ENCODE results near the gene FDXR. TPM values are rescaled to one million over a fixed set of nuclear protein-coding genes. Genes with fewer than 3 reads are reported as not detected.

Gene FDXR
- total and polyA plus RNA-seq, 2 donors (not counting 3 experiments of a cell fraction or from before 2014, with no cell fraction given), result 19.7 to 33.4 TPM

DNA sequence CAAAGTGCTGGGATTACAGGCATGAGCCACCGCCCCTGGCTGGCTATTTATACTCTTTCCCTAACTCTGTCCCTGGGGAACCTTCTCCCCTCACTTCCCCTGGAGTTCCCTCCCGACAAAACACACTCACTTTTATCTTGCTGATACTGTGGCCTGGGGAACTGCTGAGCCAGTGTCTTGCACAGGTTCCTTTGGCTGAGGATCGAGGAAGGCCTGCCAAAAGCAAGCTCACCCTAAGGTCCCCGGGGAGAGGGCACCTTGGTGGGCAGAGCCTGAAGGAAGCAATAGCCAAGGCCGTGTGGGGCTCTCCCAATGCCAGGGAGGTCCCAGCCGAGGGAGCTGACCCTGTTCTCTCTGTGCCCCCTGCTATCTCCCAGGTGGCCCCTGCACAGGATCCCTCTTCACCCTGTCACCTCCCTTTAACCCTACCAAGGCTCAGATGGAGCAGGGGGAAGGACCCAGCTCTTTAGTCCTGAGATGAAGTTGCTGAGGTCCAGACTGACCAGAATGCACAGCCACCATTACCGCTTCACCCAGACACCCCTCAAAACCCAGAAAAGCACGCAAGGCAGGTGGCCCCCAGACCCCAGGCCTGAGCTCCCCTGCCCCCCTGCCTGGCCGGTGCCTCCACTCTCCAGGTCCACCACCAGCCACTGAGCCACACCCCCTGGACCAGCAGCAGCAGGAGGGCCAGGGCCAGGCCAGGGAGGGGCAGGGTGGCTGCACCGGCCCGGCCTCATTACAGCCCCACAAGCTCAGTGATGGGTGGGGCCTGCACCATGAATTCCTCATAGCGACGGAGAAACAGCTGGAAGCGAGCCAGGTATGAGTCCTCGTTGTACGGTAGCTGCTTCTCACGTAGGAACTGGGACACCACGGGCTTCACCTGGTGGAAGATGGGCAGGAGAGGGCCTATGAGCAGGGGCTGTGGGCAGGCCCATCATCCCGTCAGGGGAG lies 5.1 kb upstream of the FDXR start:
- BruUV-seq (replicated peaks), result no TSS peak
- CTCF ChIA-PET, result interaction anchor here (1.0 kb wide), 1 partner anchor 10 kb away, joined by 3 read pairs; no protein-coding TSS in a partner anchor
- no peak overlapping the region for H2AFZ ChIP-seq (ENCODE audit: low read depth, low read length)
- TF ChIP-seq JUN (IDR thresholded peaks at IDR 0.05; ENCODE audit: borderline replicate concordance, insufficient read depth, insufficient read length, low read depth) (no peak), MYC (IDR thresholded peaks at IDR 0.05; ENCODE audit: low read depth, low read length) (no peak), EZH2 (IDR thresholded peaks at IDR 0.05; ENCODE audit: borderline replicate concordance, low read depth, low read length, severe bottlenecking) (no peak), POLR2AphosphoS5 (IDR thresholded peaks at IDR 0.05; ENCODE audit: insufficient read depth, low read depth, low read length) (no peak), POLR2A (IDR thresholded peaks at IDR 0.05; ENCODE audit: low read depth, low read length) (no peak), GATA2 (IDR thresholded peaks at IDR 0.05; ENCODE audit: insufficient read depth, insufficient read length, low read depth, low read length) (no peak), FOS (IDR thresholded peaks at IDR 0.05; ENCODE audit: borderline replicate concordance, insufficient read depth, low read length) (no peak)
- TF ChIP-seq, protein P1, sequence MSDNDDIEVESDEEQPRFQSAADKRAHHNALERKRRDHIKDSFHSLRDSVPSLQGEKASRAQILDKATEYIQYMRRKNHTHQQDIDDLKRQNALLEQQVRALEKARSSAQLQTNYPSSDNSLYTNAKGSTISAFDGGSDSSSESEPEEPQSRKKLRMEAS (IDR thresholded peaks at IDR 0.05; ENCODE audit: insufficient read depth, insufficient read length), result no peak
- TF ChIP-seq, protein P2, sequence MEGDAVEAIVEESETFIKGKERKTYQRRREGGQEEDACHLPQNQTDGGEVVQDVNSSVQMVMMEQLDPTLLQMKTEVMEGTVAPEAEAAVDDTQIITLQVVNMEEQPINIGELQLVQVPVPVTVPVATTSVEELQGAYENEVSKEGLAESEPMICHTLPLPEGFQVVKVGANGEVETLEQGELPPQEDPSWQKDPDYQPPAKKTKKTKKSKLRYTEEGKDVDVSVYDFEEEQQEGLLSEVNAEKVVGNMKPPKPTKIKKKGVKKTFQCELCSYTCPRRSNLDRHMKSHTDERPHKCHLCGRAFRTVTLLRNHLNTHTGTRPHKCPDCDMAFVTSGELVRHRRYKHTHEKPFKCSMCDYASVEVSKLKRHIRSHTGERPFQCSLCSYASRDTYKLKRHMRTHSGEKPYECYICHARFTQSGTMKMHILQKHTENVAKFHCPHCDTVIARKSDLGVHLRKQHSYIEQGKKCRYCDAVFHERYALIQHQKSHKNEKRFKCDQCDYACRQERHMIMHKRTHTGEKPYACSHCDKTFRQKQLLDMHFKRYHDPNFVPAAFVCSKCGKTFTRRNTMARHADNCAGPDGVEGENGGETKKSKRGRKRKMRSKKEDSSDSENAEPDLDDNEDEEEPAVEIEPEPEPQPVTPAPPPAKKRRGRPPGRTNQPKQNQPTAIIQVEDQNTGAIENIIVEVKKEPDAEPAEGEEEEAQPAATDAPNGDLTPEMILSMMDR (IDR thresholded peaks at IDR 0.05; ENCODE audit: extremely low read depth in 1 of 2, insufficient read depth in 1 of 2, low read depth in 1 of 2, low read length in 2 of 2), result no peak
- H3K27me3 ChIP-seq (ENCODE audit: control insufficient read depth in 2 of 2, insufficient read depth in 2 of 2, low read length in 2 of 2), result no peaks in the 10 kb centered on the region
- no peak for DNase-seq (ENCODE audit: low read depth, low spot score)
- no peak overlapping the region for H3K4me3 ChIP-seq (replicated peaks in 1 of 3; ENCODE audit: insufficient read depth in 1 of 3, low read depth in 1 of 3, low read length in 3 of 3)
- H3K27ac ChIP-seq (ENCODE audit: insufficient read depth, low read depth, low read length), result no peak overlapping the region
- no peak overlapping the region for H3K4me2 ChIP-seq (ENCODE audit: insufficient read depth, low read length)
- no peak overlapping the region for H3K9ac ChIP-seq (replicated peaks; ENCODE audit: extremely low read depth, insufficient read depth, low read length)
- H3K9me3 ChIP-seq (replicated peaks; ENCODE audit: control insufficient read depth, insufficient read depth, low read length), result no peaks in the 10 kb centered on the region
- H4K20me1 ChIP-seq (replicated peaks; ENCODE audit: control insufficient read depth, extremely low read depth, insufficient read depth, low read length), result no peaks in the 10 kb centered on the region
- peaks cover 6% of the 10 kb centered on the region for H3K4me1 ChIP-seq (ENCODE audit: control insufficient read depth, extremely low read depth, insufficient read depth, low read length)
- POLR2A ChIA-PET, result no interaction called here
- no peaks in the 10 kb centered on the region for H3K36me3 ChIP-seq (ENCODE audit: control insufficient read depth in 2 of 2, extremely low read depth in 1 of 2, insufficient read depth in 2 of 2, low read length in 2 of 2)
- no peaks in the 10 kb centered on the region for H3K79me2 ChIP-seq (ENCODE audit: control insufficient read depth, insufficient read depth, low read length)
- intact Hi-C loops (cut with micrococcal nuclease), result no loop called here
- dilution Hi-C loops (cut with MboI; ENCODE audit: extremely low pct_ligation_motif_present, low sequenced_read_pairs), result no loop called here
- no peak for FAIRE-seq
- H3K9me1 ChIP-seq (replicated peaks; ENCODE audit: control insufficient read depth, extremely low read depth, insufficient read depth, low read length), result no peaks in the 10 kb centered on the region

Data from endothelial cell of umbilical vein (primary cell).